ENCODE results near the gene ITGB2. TPM values are rescaled to one million over a fixed set of nuclear protein-coding genes. Genes with fewer than 3 reads are reported as not detected.

Gene ITGB2
- total RNA-seq, 1 experiment from 2014 or later = 45.1 TPM

- H3K9me2 ChIP-seq (replicated peaks; ENCODE audit: low read length) = no peaks in the 10 kb centered on the region
- peak overlapping the region; percentile 76 for H3K27ac ChIP-seq (ENCODE audit: low read length)
- H2AFZ ChIP-seq (ENCODE audit: low read length) = peak overlapping the region; percentile 42
- H3F3A ChIP-seq (ENCODE audit: low read length, unreplicated experiment) = peaks cover 10% of the 10 kb centered on the region
- H3K4me2 ChIP-seq (ENCODE audit: low read length) = peak overlapping the region; percentile 50
- CTCF ChIA-PET = interaction anchor here (0.6 kb wide), 1 partner anchor 110 kb away, joined by 3 read pairs; no protein-coding TSS in a partner anchor
- POLR2A ChIA-PET (ENCODE audit: unreplicated experiment) = interaction anchor here (0.5 to 1.0 kb wide), 3 partner anchors 16 to 38 kb away, joined by 4 to 6 read pairs (median 4); no protein-coding TSS in a partner anchor
- H3K9me3 ChIP-seq (ENCODE audit: low read length) = no peaks in the 10 kb centered on the region
- H3K9ac ChIP-seq (ENCODE audit: low read length) = peak overlapping the region; percentile 16
- peaks cover 21% of the 10 kb centered on the region for H3K79me2 ChIP-seq (ENCODE audit: low read length)
- ATAC-seq = peak; percentile 72
- BruUV-seq (replicated peaks) = TSS peak; percentile 30
- peaks cover 64% of the 10 kb centered on the region for H3K4me1 ChIP-seq (ENCODE audit: insufficient read depth, low read length)
- intact Hi-C loops (cut with micrococcal nuclease) = loop anchor here (1.0 to 5.0 kb wide), 2 partner anchors 34 to 111 kb away; no protein-coding TSS in a partner anchor
- H3K27me3 ChIP-seq (ENCODE audit: low read length) = no peaks in the 10 kb centered on the region
- TF ChIP-seq EZH2 (IDR thresholded peaks at IDR 0.05; ENCODE audit: low read length, unreplicated experiment) (no peak), CTCF (conservative IDR thresholded peaks at IDR 0.05; ENCODE audit: low read depth, low read length) (peak; percentile 93)
- no peak overlapping the region for H3K4me3 ChIP-seq (ENCODE audit: low read length)
- peak; percentile 92 for DNase-seq
- no peaks in the 10 kb centered on the region for H3K36me3 ChIP-seq (ENCODE audit: low read depth, low read length)
- no peaks in the 10 kb centered on the region for H4K20me1 ChIP-seq (ENCODE audit: low read length)
These were observed 9.1 kb downstream of the ITGB2 start for GRCh38 chr21:44911384-44912157.

GRCh38 chr21:44911068-44911383 lies 9.7 kb downstream of the ITGB2 start:
- H3K9me2 ChIP-seq (replicated peaks; ENCODE audit: low read length) = no peaks in the 10 kb centered on the region
- no peaks in the 10 kb centered on the region for H3K27me3 ChIP-seq (ENCODE audit: low read length)
- ChIA-PET CTCF (interaction anchor here (0.6 kb wide), 1 partner anchor 110 kb away, joined by 3 read pairs; no protein-coding TSS in a partner anchor), POLR2A (ENCODE audit: unreplicated experiment) (interaction anchor here (0.5 to 0.6 kb wide), 2 partner anchors 16 to 22 kb away, joined by 4 to 6 read pairs; no protein-coding TSS in a partner anchor)
- intact Hi-C loops (cut with micrococcal nuclease) = loop anchor here (1.0 to 5.0 kb wide), 2 partner anchors 34 to 111 kb away; no protein-coding TSS in a partner anchor
- TF ChIP-seq CTCF (conservative IDR thresholded peaks at IDR 0.05; ENCODE audit: low read depth, low read length) (no peak), EZH2 (IDR thresholded peaks at IDR 0.05; ENCODE audit: low read length, unreplicated experiment) (no peak), EZH2phosphoT487 (IDR thresholded peaks at IDR 0.05; ENCODE audit: borderline replicate concordance, low read length) (no peak)
- peak overlapping the region; percentile 16 for H3K9ac ChIP-seq (ENCODE audit: low read length)
- peak overlapping the region; percentile 42; the same call in 1 of the 2 replicates for H2AFZ ChIP-seq (ENCODE audit: low read length)
- no peak for ATAC-seq
- H3K4me1 ChIP-seq (ENCODE audit: insufficient read depth, low read length) = peaks cover 59% of the 10 kb centered on the region
- DNase-seq = no peak
- no peak overlapping the region for H3K4me3 ChIP-seq (ENCODE audit: low read length)
- peak overlapping the region; percentile 76 for H3K27ac ChIP-seq (ENCODE audit: low read length)
- H3K4me2 ChIP-seq (ENCODE audit: low read length) = peak overlapping the region; percentile 50
- H3K9me3 ChIP-seq (ENCODE audit: low read length) = no peaks in the 10 kb centered on the region
- H3K36me3 ChIP-seq (ENCODE audit: low read depth, low read length) = no peaks in the 10 kb centered on the region
- no TSS peak for BruUV-seq (replicated peaks)
- no peaks in the 10 kb centered on the region for H4K20me1 ChIP-seq (ENCODE audit: low read length)
- peaks cover 18% of the 10 kb centered on the region for H3K79me2 ChIP-seq (ENCODE audit: low read length)
- H3F3A ChIP-seq (ENCODE audit: low read length, unreplicated experiment) = peaks cover 6% of the 10 kb centered on the region
